MV-4-11 (cell line): ENCODE results near the gene POLD4.

Experiments
- DNase-seq: peaks from one replicate; lab custom pipeline; 2025; lab: John Stamatoyannopoulos, UW

POLD4 gene

GRCh38 chr11:67371189-67371910 lies 18.0 kb upstream of the POLD4 start:
- DNase-seq, result peak; percentile 45

GRCh38 chr11:67370351-67371076 lies 17.2 kb upstream of the POLD4 start:
- no peak for DNase-seq

GRCh38 chr11:67369801-67370284 lies 16.5 kb upstream of the POLD4 start:
- no peak for DNase-seq

GRCh38 chr11:67369275-67369674 lies 15.9 kb upstream of the POLD4 start:
- DNase-seq, result no peak

GRCh38 chr11:67368621-67369020 lies 15.3 kb upstream of the POLD4 start:
- DNase-seq, result no peak

GRCh38 chr11:67367761-67368227 lies 14.4 kb upstream of the POLD4 start:
- DNase-seq, result no peak

- no peak for DNase-seq
These were observed 13.8 kb upstream of the POLD4 start for GRCh38 chr11:67366961-67367760.

GRCh38 chr11:67366546-67366945 lies 13.2 kb upstream of the POLD4 start:
- DNase-seq, result no peak

GRCh38 chr11:67365736-67366444 lies 12.5 kb upstream of the POLD4 start:
- DNase-seq, result no peak

- no peak for DNase-seq
These were observed 11.7 kb upstream of the POLD4 start for GRCh38 chr11:67364783-67365722.

- DNase-seq, result no peak
These were observed 10.8 kb upstream of the POLD4 start for GRCh38 chr11:67364169-67364568.

- DNase-seq, result no peak
These were observed 4.7 kb upstream of the POLD4 start for GRCh38 chr11:67357831-67358670.

GRCh38 chr11:67356864-67357561 lies 3.7 kb upstream of the POLD4 start:
- DNase-seq, result peak; percentile 87

- no peak for DNase-seq
These were observed 3.1 kb upstream of the POLD4 start for GRCh38 chr11:67356387-67356863.

GRCh38 chr11:67355794-67356386 lies 2.5 kb upstream of the POLD4 start:
- no peak for DNase-seq

- DNase-seq, result no peak
These were observed 1.9 kb upstream of the POLD4 start for GRCh38 chr11:67355023-67355793.

- DNase-seq, result peak; percentile 72
These were observed 1.0 kb upstream of the POLD4 start for GRCh38 chr11:67354075-67355022.
